GM23248 (cell line): ENCODE results near the gene VPS13D.

ENCODE experiments used
- EZH2 ChIP-seq: fragments of 200-600 bp; sonication (generic); IDR thresholded peaks from 2 replicates; pipeline ENCODE4 v1.6.1; 2018; ENCODE audit warnings: antibody characterized with exemption, mild to moderate bottlenecking; ENCODE audit not compliant: insufficient read depth, poor library complexity, severe bottlenecking
- EZH2phosphoT487 ChIP-seq: fragments of 200-600 bp; sonication (generic); IDR thresholded peaks from 2 replicates; pipeline ENCODE4 v1.6.1; 2018; ENCODE audit warnings: antibody characterized with exemption, moderate library complexity, mild to moderate bottlenecking, low read depth; ENCODE audit not compliant: insufficient read depth

GRCh38 chr1:12296623-12297022 lies 66.8 kb downstream of the VPS13D start:
- TF ChIP-seq EZH2phosphoT487 (0 out of 2 replicates have a peak, but pooled peaks have one; percentile 39), EZH2 (no peak)
